SK-N-SH (cell line): ENCODE measurements around the gene OR4E1. TPM values are rescaled to one million over a fixed set of nuclear protein-coding genes. Genes with fewer than 3 reads are reported as not detected.

ENCODE experiments used
- CTCF ChIA-PET: fragments of 300-600, 350-600 bp; formaldehyde crosslinking; extraction: SDS; loops from one replicate; lab custom pipeline; 2021; lab: Yijun Ruan, JAX
- POLR2A ChIA-PET: fragments of 350-600 bp; sonication (Branson Sonifier 250); formaldehyde crosslinking; extraction: SDS; loops from one replicate; lab custom pipeline; 2020; ENCODE audit warnings: antibody characterized with exemption, inconsistent platforms; lab: Yijun Ruan, JAX
- DNase-seq: peaks from one replicate; pipeline ENCODE4 v3.0.0; 2012
- H2AFZ ChIP-seq: fragments of 200-600 bp; sonication (generic); 2 replicates; pipeline ENCODE4 v1.8.1; 2016; ENCODE audit warnings: antibody characterized with exemption, mild to moderate bottlenecking, low read depth
- H3F3A ChIP-seq: fragments of 200-600 bp; sonication (generic); replicated peaks from 2 replicates; pipeline ENCODE3; 2016; ENCODE audit warnings: antibody characterized with exemption, mild to moderate bottlenecking; ENCODE audit not compliant: insufficient read depth
- H3K27ac ChIP-seq, 2 experiments: fragments of 200-500 bp in 1 of 2; fragments of 200-600 bp in 1 of 2; sonication (Bioruptor generic) in 1 of 2; sonication (generic), shearing (Covaris generic) in 1 of 2; 2 replicates each; pipeline versions ENCODE4 v1.5.1 to v1.6.1; 2014 to 2016; ENCODE audit warnings: low read depth in 2 of 2, inconsistent platforms in 1 of 2, low read length in 1 of 2, mild to moderate bottlenecking in 1 of 2, mixed read lengths in 1 of 2
- H3K27me3 ChIP-seq: fragments of 200-600 bp; sonication (generic), shearing (Covaris generic); 2 replicates; pipeline ENCODE4 v1.6.1; 2016; ENCODE audit warnings: mixed run types; ENCODE audit not compliant: insufficient read depth
- H3K36me3 ChIP-seq, 2 experiments: fragments of 200-500 bp in 1 of 2; fragments of 200-600 bp in 1 of 2; sonication (Bioruptor generic) in 1 of 2; sonication (generic) in 1 of 2; replicated peaks in 1 of 2; 2 replicates each; pipeline versions ENCODE3 to v1.5.1; 2014 to 2016; ENCODE audit warnings: low read length in 1 of 2, mild to moderate bottlenecking in 1 of 2; ENCODE audit not compliant: insufficient read depth in 2 of 2, control insufficient read depth in 1 of 2
- H3K4me1 ChIP-seq, 2 experiments: fragments of 200-500 bp in 1 of 2; fragments of 200-600 bp in 1 of 2; sonication (Bioruptor generic) in 1 of 2; sonication (generic), shearing (Covaris generic) in 1 of 2; 2 replicates each; pipeline versions ENCODE4 v1.5.1 to v1.6.1; 2014 to 2016; ENCODE audit warnings: low read depth in 1 of 2, low read length in 1 of 2, mixed run types in 1 of 2; ENCODE audit not compliant: insufficient read depth in 2 of 2, control insufficient read depth in 1 of 2
- H3K4me2 ChIP-seq: fragments of 200-600 bp; sonication (generic), shearing (Covaris generic); 2 replicates; pipeline ENCODE4 v1.6.1; 2017; ENCODE audit warnings: mixed run types
- H3K4me3 ChIP-seq, 2 experiments: fragments of 200-500 bp in 1 of 2; fragments of 200-600 bp in 1 of 2; sonication (Bioruptor generic) in 1 of 2; sonication (generic), shearing (Covaris generic) in 1 of 2; 2 replicates each; pipeline versions ENCODE4 v1.5.1 to v1.8.1; 2014 to 2016; ENCODE audit warnings: low read depth in 2 of 2, inconsistent platforms in 1 of 2, low read length in 1 of 2, mild to moderate bottlenecking in 1 of 2, mixed read lengths in 1 of 2, moderate library complexity in 1 of 2
- H3K79me2 ChIP-seq: fragments of 200-600 bp; sonication (generic); 2 replicates; pipeline ENCODE4 v1.8.1; 2017; ENCODE audit warnings: mild to moderate bottlenecking; ENCODE audit not compliant: insufficient read depth
- H3K9ac ChIP-seq: fragments of 200-600 bp; sonication (generic); 2 replicates; pipeline ENCODE4 v1.6.1; 2017; ENCODE audit warnings: mixed run types
- H3K9me2 ChIP-seq: fragments of 200-600 bp; sonication (generic); 2 replicates; pipeline ENCODE4 v1.6.1; 2017; ENCODE audit warnings: mixed run types
- H3K9me3 ChIP-seq: fragments of 200-600 bp; sonication (generic); 2 replicates; pipeline ENCODE4 v1.6.1; 2017; ENCODE audit warnings: mixed run types, mild to moderate bottlenecking, moderate library complexity
- H4K20me1 ChIP-seq: fragments of 200-600 bp; sonication (generic); 2 replicates; pipeline ENCODE4 v1.6.1; 2017; ENCODE audit warnings: mild to moderate bottlenecking, mixed run types; ENCODE audit not compliant: insufficient read depth
- GATA2 ChIP-seq: sonication (generic); formaldehyde crosslinking; IDR thresholded peaks from 2 replicates; pipeline ENCODE4 v1.5.0; 2020; ENCODE audit warnings: mild to moderate bottlenecking, missing genetic modification reagents
- JUND ChIP-seq: IDR thresholded peaks from 2 replicates; pipeline ENCODE4 v1.4.0; 2012
- MEF2A ChIP-seq: IDR thresholded peaks from 2 replicates; pipeline ENCODE4 v1.4.0; 2012; ENCODE audit warnings: low read depth, borderline replicate concordance
- NFIC ChIP-seq: IDR thresholded peaks from 2 replicates; pipeline ENCODE4 v1.4.0; 2012; ENCODE audit warnings: borderline replicate concordance
- NRF1 ChIP-seq: IDR thresholded peaks from 2 replicates; pipeline ENCODE4 v1.6.1; 2012; ENCODE audit warnings: low read depth, mild to moderate bottlenecking, low read length
- POLR2AphosphoS5 ChIP-seq: IDR thresholded peaks from 2 replicates; pipeline ENCODE4 v1.6.1; 2012; ENCODE audit warnings: low read depth, low read length
- RCOR1 ChIP-seq: fragments of 150-350 bp; IDR thresholded peaks from 2 replicates; pipeline ENCODE4 v1.6.1; 2017; ENCODE audit warnings: antibody characterized with exemption, low read length
- SMC3 ChIP-seq: IDR thresholded peaks from 2 replicates; pipeline ENCODE4 v1.6.1; 2012; ENCODE audit warnings: low read depth, low read length, improper control_type of control experiment
- TCF12 ChIP-seq: IDR thresholded peaks from 2 replicates; pipeline ENCODE4 v1.4.0; 2012
- TEAD4 ChIP-seq: IDR thresholded peaks from 2 replicates; pipeline ENCODE4 v1.4.0; 2012; ENCODE audit warnings: mild to moderate bottlenecking, borderline replicate concordance; ENCODE audit not compliant: insufficient read depth
- YY1 ChIP-seq: IDR thresholded peaks from 2 replicates; pipeline ENCODE4 v1.4.0; 2012; ENCODE audit warnings: low read depth, mild to moderate bottlenecking
- polyA plus RNA-seq, 3 experiments: library from polyadenylated mRNA; depleted of rRNA; stranded (reverse); fragments of >200 nt; gene quantifications; 2 replicates each; pipeline ENCODE4 v1.2.3, GENCODE V29; 2012
- TF ChIP-seq, protein P1 (sequence below): fragments of 150-350 bp; IDR thresholded peaks from 2 replicates; pipeline ENCODE4 v1.6.1; 2016; ENCODE audit warnings: mild to moderate bottlenecking, low read depth, low read length
- TF ChIP-seq, protein P2 (sequence below): fragments of 200-600 bp; sonication (generic); IDR thresholded peaks from 2 replicates; pipeline ENCODE4 v1.6.1; 2017; ENCODE audit warnings: antibody characterized with exemption, mild to moderate bottlenecking, moderate library complexity
- TF ChIP-seq, protein P3 (sequence below): IDR thresholded peaks from 2 replicates; pipeline ENCODE4 v1.6.1; 2012; ENCODE audit warnings: mild to moderate bottlenecking, low read depth, low read length, moderate library complexity
- TF ChIP-seq, protein P4 (sequence below): IDR thresholded peaks from 2 replicates; pipeline ENCODE4 v1.4.0; 2012; ENCODE audit warnings: low read depth, borderline replicate concordance

OR4E1 gene
- polyA plus RNA-seq, 1 of the 3 experiments (the other 2 are of a cell fraction), result not detected

DNA sequence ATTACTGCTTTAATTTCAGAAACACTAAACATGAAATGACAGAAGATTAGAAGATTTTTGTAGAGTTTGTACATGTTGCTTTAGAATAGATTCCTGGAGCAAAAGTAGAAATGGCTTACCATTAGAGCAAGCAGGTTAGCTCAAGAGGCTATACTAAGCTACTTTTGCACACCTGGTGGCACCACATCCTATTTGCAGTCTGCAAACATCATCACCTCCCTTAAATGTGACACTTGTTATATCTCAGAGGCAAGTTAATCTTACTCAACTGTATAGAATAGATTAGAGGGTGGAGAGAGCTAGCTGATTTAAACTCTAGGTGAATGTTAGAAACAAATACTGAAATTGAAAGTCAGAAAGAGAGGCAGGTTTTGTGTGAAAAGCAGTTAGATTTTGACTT lies 30.7 kb upstream of the OR4E1 start:
- no peaks in the 10 kb centered on the region for H4K20me1 ChIP-seq
- H3K9ac ChIP-seq, result no peak overlapping the region
- H3K4me1 ChIP-seq, result no peaks in the 10 kb centered on the region
- DNase-seq, result no peak
- CTCF ChIA-PET, result no interaction called here
- no peak overlapping the region for H3K27ac ChIP-seq
- no peak overlapping the region for H3K4me3 ChIP-seq
- H3K9me2 ChIP-seq, result no peaks in the 10 kb centered on the region
- no peak overlapping the region for H3K4me2 ChIP-seq
- H2AFZ ChIP-seq, result no peak overlapping the region
- peaks cover 3% of the 10 kb centered on the region; the same call in 1 of the 2 replicates for H3K27me3 ChIP-seq
- no peaks in the 10 kb centered on the region for H3K36me3 ChIP-seq
- TF ChIP-seq RCOR1 (no peak), SMC3 (no peak), NRF1 (no peak), MEF2A (no peak), TEAD4 (no peak), JUND (no peak), NFIC (no peak), POLR2AphosphoS5 (no peak), GATA2 (CRISPR knock-in tag) (no peak), TCF12 (no peak), YY1 (no peak)
- TF ChIP-seq, protein P1, sequence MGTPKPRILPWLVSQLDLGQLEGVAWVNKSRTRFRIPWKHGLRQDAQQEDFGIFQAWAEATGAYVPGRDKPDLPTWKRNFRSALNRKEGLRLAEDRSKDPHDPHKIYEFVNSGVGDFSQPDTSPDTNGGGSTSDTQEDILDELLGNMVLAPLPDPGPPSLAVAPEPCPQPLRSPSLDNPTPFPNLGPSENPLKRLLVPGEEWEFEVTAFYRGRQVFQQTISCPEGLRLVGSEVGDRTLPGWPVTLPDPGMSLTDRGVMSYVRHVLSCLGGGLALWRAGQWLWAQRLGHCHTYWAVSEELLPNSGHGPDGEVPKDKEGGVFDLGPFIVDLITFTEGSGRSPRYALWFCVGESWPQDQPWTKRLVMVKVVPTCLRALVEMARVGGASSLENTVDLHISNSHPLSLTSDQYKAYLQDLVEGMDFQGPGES, result no peak
- TF ChIP-seq, protein P2, sequence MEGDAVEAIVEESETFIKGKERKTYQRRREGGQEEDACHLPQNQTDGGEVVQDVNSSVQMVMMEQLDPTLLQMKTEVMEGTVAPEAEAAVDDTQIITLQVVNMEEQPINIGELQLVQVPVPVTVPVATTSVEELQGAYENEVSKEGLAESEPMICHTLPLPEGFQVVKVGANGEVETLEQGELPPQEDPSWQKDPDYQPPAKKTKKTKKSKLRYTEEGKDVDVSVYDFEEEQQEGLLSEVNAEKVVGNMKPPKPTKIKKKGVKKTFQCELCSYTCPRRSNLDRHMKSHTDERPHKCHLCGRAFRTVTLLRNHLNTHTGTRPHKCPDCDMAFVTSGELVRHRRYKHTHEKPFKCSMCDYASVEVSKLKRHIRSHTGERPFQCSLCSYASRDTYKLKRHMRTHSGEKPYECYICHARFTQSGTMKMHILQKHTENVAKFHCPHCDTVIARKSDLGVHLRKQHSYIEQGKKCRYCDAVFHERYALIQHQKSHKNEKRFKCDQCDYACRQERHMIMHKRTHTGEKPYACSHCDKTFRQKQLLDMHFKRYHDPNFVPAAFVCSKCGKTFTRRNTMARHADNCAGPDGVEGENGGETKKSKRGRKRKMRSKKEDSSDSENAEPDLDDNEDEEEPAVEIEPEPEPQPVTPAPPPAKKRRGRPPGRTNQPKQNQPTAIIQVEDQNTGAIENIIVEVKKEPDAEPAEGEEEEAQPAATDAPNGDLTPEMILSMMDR, result no peak
- TF ChIP-seq, protein P3, sequence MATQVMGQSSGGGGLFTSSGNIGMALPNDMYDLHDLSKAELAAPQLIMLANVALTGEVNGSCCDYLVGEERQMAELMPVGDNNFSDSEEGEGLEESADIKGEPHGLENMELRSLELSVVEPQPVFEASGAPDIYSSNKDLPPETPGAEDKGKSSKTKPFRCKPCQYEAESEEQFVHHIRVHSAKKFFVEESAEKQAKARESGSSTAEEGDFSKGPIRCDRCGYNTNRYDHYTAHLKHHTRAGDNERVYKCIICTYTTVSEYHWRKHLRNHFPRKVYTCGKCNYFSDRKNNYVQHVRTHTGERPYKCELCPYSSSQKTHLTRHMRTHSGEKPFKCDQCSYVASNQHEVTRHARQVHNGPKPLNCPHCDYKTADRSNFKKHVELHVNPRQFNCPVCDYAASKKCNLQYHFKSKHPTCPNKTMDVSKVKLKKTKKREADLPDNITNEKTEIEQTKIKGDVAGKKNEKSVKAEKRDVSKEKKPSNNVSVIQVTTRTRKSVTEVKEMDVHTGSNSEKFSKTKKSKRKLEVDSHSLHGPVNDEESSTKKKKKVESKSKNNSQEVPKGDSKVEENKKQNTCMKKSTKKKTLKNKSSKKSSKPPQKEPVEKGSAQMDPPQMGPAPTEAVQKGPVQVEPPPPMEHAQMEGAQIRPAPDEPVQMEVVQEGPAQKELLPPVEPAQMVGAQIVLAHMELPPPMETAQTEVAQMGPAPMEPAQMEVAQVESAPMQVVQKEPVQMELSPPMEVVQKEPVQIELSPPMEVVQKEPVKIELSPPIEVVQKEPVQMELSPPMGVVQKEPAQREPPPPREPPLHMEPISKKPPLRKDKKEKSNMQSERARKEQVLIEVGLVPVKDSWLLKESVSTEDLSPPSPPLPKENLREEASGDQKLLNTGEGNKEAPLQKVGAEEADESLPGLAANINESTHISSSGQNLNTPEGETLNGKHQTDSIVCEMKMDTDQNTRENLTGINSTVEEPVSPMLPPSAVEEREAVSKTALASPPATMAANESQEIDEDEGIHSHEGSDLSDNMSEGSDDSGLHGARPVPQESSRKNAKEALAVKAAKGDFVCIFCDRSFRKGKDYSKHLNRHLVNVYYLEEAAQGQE, result no peak
- TF ChIP-seq, protein P4, sequence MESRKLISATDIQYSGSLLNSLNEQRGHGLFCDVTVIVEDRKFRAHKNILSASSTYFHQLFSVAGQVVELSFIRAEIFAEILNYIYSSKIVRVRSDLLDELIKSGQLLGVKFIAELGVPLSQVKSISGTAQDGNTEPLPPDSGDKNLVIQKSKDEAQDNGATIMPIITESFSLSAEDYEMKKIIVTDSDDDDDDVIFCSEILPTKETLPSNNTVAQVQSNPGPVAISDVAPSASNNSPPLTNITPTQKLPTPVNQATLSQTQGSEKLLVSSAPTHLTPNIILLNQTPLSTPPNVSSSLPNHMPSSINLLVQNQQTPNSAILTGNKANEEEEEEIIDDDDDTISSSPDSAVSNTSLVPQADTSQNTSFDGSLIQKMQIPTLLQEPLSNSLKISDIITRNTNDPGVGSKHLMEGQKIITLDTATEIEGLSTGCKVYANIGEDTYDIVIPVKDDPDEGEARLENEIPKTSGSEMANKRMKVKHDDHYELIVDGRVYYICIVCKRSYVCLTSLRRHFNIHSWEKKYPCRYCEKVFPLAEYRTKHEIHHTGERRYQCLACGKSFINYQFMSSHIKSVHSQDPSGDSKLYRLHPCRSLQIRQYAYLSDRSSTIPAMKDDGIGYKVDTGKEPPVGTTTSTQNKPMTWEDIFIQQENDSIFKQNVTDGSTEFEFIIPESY, result no peak
- no peaks in the 10 kb centered on the region for H3F3A ChIP-seq
- no peaks in the 10 kb centered on the region for H3K79me2 ChIP-seq
- POLR2A ChIA-PET, result no interaction called here
- H3K9me3 ChIP-seq, result no peaks in the 10 kb centered on the region
